HL-60 (cell line): Measurements from ENCODE around the gene MACROD2.

ENCODE experiments used
- DNase-seq, 2 experiments: peaks; one replicate each; pipeline ENCODE4 v3.0.0-alpha.2; 2010 to 2020; ENCODE audit warnings: low read depth in 1 of 2, low spot score in 1 of 2
- H3K27ac ChIP-seq: fragments of 250-450 bp; sonication (Bioruptor Pico); replicated peaks from 2 replicates; pipeline ENCODE4 v1.5.1; 2020; ENCODE audit warnings: mild to moderate bottlenecking, moderate library complexity
- H3K27me3 ChIP-seq: fragments of 250-450 bp; sonication (Bioruptor Pico); 2 replicates; pipeline ENCODE4 v1.5.1; 2021; ENCODE audit warnings: mild to moderate bottlenecking, moderate library complexity; ENCODE audit not compliant: insufficient read depth, poor library complexity, severe bottlenecking
- H3K4me3 ChIP-seq: replicated peaks from 2 replicates; pipeline ENCODE4 v1.5.1; 2011; ENCODE audit warnings: mild to moderate bottlenecking, control low read depth, low read length; ENCODE audit not compliant: insufficient read depth
- CTCF ChIP-seq: IDR thresholded peaks from one replicate; pipeline ENCODE4 v1.5.1; 2011; ENCODE audit warnings: low read length, control low read depth, inconsistent platforms; ENCODE audit not compliant: insufficient read depth
- GABPA ChIP-seq: IDR thresholded peaks from 2 replicates; pipeline ENCODE4 v1.6.1; 2012; ENCODE audit warnings: low read depth
- POLR2AphosphoS5 ChIP-seq: IDR thresholded peaks from 2 replicates; pipeline ENCODE4 v1.6.1; 2012; ENCODE audit warnings: low read depth
- REST ChIP-seq: IDR thresholded peaks from 2 replicates; pipeline ENCODE4 v1.6.1; 2012; ENCODE audit warnings: low read depth; ENCODE audit not compliant: insufficient replicate concordance
- SPI1 ChIP-seq: IDR thresholded peaks from 2 replicates; pipeline ENCODE4 v1.6.1; 2012; ENCODE audit warnings: low read depth, mild to moderate bottlenecking, borderline replicate concordance

MACROD2 gene

GRCh38 chr20:15716256-15716655 lies 1720.9 kb downstream of the MACROD2 start:
- H3K27ac ChIP-seq: no peak overlapping the region
- no peak for DNase-seq
- TF ChIP-seq CTCF (no peak), POLR2AphosphoS5 (no peak), GABPA (no peak), SPI1 (no peak), REST (no peak)
- H3K4me3 ChIP-seq: no peak overlapping the region
- no peaks in the 10 kb centered on the region for H3K27me3 ChIP-seq

GRCh38 chr20:15726416-15726815 lies 1731.1 kb downstream of the MACROD2 start:
- no peak overlapping the region for H3K27ac ChIP-seq
- no peaks in the 10 kb centered on the region for H3K27me3 ChIP-seq
- no peak for DNase-seq
- no peak overlapping the region for H3K4me3 ChIP-seq
- no peak for TF ChIP-seq REST
- no peak for TF ChIP-seq POLR2AphosphoS5
- no peak for TF ChIP-seq SPI1
- TF ChIP-seq GABPA: no peak
- no peak for TF ChIP-seq CTCF

- Histone ChIP-seq H3K27me3 (no peaks in the 10 kb centered on the region), H3K27ac (no peak overlapping the region), H3K4me3 (no peak overlapping the region)
- TF ChIP-seq GABPA (no peak), REST (no peak), CTCF (no peak), POLR2AphosphoS5 (no peak), SPI1 (no peak)
- DNase-seq: no peak
These were observed 1738.7 kb downstream of the MACROD2 start for GRCh38 chr20:15734052-15734451.
